RPMI7951 (cell line): ENCODE measurements around the gene RIOK2. TPM values are rescaled to one million over a fixed set of nuclear protein-coding genes. Genes with fewer than 3 reads are reported as not detected.
"Not testable (repeated sequence)": the region's sequence is repeated elsewhere in the genome, so short reads cannot be mapped to it uniquely, and the experiment has no call there.

ENCODE experiments used
- DNase-seq: peaks from one replicate; pipeline ENCODE4 v3.0.0-alpha.2; 2012; ENCODE audit warnings: low read depth
- total RNA-seq: library from RNA; depleted of rRNA; stranded (reverse); fragments of >200 nt; shearing (Covaris generic); gene quantifications from 2 replicates; pipeline ENCODE4 v1.2.3, GENCODE V29; 2014; rRNA removed

The RIOK2 gene
- 19.0 and 28.5 TPM in 2 replicates for total RNA-seq

- DNase-seq = peak; percentile 91
Observed at GRCh38 chr5:97183100-97183929, at the start of gene RIOK2. RIOK2 (minus strand) TSS chr5:97183247; CDS start chr5:97183191, 56 bp downstream.

- peak; percentile 66 for DNase-seq
Observed at GRCh38 chr5:97231025-97231636, 48.1 kb upstream of the RIOK2 start.

DNA sequence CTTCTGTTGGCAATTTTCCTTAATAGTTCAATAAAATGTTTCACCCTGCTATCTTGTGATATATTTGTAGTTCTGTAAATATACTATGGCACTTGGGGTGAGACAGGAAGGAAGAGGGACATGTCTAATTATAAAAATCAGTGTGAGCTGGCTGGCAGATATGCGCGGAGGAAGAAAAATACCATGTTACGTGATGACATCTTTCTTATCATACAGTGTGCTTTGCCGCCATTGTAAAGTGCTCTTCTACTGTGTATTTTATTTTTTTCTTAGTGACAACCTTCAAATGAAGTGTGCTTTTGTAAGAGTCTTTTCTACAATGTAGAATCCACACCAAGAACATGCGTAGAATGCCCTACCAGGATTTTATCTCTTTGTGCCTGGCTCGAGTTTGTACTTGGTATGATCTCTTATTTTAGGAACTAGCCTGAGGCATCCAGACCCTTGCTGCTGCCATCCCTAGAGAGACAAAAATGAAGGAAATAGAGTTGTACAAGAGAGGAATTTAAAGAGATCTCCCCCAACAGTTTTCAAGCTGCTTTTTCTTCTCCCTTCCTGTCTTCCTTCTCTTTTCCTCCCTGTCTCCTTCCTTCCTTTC is 46.7 kb upstream of the RIOK2 start:
- no peak for DNase-seq

- no peak for DNase-seq
Observed at GRCh38 chr5:97229196-97229595, 46.1 kb upstream of the RIOK2 start.

GRCh38 chr5:97225222-97225621 is 42.2 kb upstream of the RIOK2 start:
- DNase-seq = no peak

DNA sequence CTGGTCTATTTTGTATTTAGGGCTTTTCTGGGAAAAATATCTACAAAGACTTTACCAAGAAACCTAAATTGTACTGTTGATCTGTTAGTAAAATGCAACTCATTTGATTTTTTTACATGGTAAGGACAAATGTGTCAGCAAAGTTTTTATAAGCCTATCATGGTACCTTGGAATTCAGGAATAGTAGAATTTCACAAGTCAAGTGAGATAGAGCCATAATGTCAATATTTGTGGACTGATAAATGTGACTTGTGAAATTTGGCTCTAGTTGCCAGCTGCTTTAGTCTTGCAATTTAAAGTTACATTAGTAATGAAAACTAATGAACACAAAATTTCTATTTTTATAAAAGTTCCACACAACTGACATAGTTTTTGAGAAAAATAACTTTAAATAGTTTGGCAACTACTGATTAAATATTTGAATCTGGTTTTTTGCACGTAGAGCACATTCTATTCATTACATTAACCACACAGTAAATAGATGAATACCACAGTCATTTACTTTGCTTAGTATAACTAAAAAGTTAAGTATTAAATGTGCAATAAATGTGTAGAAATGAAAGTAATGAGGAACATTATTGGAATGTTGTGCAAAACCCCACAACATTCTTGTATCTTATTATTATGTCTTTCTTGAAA is 41.2 kb upstream of the RIOK2 start:
- no peak for DNase-seq

DNA sequence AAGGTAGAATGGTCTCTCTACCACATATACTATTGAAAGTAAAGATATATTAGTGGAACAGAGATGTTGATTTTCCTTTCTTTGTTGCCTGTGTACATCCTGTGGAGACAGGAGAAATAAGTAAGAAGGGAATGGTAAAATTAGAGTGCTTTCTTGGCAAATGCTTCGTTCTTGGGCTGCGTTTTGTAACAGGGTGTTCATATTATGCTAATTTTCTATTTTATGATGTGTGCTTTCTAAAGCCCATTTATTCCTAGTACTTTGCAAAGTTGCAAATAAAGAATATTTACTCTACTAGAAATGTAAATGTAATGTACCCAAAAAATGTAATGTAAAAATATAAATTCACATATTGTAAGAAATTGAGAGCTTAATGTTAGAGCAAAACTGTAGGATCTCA is 40.5 kb upstream of the RIOK2 start:
- no peak for DNase-seq

DNA sequence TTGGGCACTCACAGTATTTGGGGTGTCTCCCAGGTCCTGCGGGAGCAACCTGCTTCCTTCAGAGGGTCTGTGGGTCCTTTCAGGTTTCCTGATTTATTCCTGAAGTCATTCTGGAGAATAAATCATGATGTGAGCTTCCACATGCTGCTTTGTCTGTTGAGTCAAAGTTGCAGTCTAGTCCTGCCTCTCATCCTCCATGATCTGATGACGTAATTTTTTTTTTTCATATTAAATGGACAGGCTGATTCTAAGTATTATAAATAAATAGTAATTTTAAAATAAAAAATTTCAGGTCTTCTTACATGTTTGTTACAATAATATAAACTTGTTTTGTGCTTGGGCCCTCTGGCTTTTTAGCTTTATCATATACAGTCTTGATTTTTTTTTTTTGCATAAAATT is 26.3 kb upstream of the RIOK2 start:
- DNase-seq = no peak

- DNase-seq = no peak
Observed at GRCh38 chr5:97208714-97209113, 25.7 kb upstream of the RIOK2 start.

DNA sequence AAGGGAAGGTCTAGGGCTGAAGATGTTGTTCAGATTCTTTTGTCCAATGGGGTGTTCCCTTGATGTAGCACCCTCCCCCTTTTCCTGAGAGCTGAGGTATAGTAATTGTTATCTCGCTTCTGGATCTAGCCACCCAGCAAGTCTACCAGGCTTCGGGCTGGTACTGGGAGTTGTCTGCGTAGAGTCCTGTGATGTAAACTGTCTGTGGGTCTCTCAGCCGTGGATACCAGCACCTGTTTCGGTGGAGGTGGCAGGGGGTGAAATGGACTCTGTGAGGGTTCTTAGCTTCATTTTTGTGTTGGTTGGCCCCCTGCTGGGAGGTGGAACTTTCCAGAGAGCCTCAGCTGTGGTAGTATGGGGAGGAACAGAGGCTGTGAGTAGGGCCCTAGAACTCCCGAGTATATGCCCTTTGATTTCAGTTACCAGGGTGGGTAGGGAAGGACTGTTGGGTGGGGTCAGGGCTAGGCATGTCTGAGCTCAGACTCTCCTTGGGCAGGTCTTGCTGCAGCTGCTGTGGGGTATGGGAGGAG is 25.2 kb upstream of the RIOK2 start:
- DNase-seq = no peak

GRCh38 chr5:97194366-97194765 is 11.3 kb upstream of the RIOK2 start:
- DNase-seq = no peak

- no peak for DNase-seq
Observed at GRCh38 chr5:97193355-97193688, 10.3 kb upstream of the RIOK2 start.

GRCh38 chr5:97192580-97193354 is 9.7 kb upstream of the RIOK2 start:
- peak; percentile 90 for DNase-seq

DNA sequence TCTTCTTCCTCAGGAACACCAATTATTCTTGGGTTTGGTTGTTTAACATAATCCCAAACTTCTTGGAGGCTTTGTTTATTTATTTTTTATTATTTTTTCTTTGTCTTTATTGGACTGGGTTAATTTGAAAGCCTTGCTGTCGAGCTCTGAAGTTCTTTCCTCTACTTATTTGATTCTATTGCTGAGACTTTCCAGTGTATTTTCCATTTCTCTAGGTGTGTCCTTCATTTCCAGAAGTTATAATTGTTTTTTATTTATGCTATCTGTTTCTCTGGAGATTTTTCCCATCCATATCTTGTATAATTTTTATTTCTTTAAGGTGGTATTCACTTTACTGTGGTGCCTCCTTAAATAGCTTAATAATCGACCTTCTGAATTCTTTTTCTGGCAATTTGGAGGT is 8.8 kb upstream of the RIOK2 start:
- no peak for DNase-seq

GRCh38 chr5:97189523-97189922 is 6.5 kb upstream of the RIOK2 start:
- DNase-seq = not testable (repeated sequence)

- DNase-seq = no peak
Observed at GRCh38 chr5:97183930-97184213, 825 bp upstream of the RIOK2 start.

GRCh38 chr5:97182571-97183099 is 412 bp downstream of the RIOK2 start:
- DNase-seq = peak; percentile 8

- no peak for DNase-seq
Observed at GRCh38 chr5:97181856-97182545, 1.0 kb downstream of the RIOK2 start.

DNA sequence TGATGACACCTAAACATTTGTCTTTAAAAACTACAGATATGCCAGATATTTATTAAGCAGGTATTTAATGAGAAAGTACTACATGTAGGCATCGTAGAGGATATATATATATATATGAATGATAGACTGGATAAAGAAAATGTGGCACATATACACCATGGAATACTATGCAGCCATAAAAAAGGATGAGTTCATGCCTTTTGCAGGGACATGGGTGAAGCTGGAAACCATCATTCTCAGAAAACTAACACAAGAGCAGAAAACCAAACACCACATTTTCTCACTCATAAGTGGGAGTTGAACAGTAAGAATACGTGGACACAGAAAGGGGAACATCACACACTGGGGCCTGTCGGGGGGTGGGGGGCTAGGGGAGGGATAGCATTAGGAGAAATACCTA is 3.6 kb downstream of the RIOK2 start:
- not testable (repeated sequence) for DNase-seq

DNA sequence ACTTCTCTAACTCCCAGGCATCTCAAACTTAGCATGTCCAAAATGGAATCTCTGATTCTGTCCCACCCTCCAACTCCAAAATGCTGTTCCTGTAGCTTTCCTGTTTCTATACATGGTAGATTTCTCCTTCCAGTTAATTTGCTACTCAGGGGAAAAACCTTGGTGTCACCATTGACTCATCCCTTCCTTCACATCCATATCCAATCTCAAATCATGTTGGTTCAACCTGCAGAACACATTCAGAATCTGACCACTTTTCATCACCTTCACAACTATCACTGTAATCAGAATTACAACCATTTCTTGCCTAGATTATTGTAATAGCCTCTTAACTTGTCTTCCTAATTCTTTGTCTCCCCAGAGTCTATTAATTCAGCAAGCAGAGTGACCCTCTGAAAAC is 10.8 kb downstream of the RIOK2 start:
- no peak for DNase-seq

DNA sequence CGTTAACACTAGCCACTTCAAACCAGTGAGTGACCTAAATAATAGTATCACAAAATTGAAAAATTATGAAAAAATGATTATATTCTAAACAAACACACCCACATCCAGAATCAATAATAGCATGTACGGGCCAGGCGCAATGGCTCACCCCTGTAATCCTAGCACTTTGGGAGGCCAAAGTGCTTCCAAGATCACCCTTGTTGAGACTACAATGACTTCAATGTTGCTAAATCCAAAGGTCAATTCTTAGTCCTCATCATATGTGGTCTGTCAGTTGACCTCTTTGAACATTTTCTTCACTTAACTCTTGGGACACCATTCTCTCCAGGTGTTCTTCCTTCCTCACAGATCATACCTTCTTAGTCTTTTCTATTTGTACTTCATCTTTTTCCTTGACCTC is 11.3 kb downstream of the RIOK2 start:
- no peak for DNase-seq
